OCI-LY7 (cell line): ENCODE measurements around the gene SPECC1L. TPM values are rescaled to one million over a fixed set of nuclear protein-coding genes. Genes with fewer than 3 reads are reported as not detected.

Experiments used
- BruUV-seq: library from RNA; stranded (reverse); fragments of 400-500 nt; replicated peaks from 2 replicates; lab custom pipeline; 2021; lab: Mats Ljungman, UMichigan
- CTCF ChIA-PET: fragments of 300-600 bp; sonication (Branson Sonifier 250); formaldehyde crosslinking; loops from one replicate; lab custom pipeline; 2022; ENCODE audit warnings: antibody characterized with exemption; ENCODE audit not compliant: unreplicated experiment; lab: Charles Lee
- POLR2A ChIA-PET: fragments of 300-600 bp; sonication (Branson Sonifier 250); formaldehyde crosslinking; loops from one replicate; lab custom pipeline; 2022; ENCODE audit warnings: antibody characterized with exemption; lab: Charles Lee
- DNase-seq: peaks from one replicate; pipeline ENCODE4 v3.0.0-alpha.2; 2015; ENCODE audit warnings: low spot score
- H2AFZ ChIP-seq: fragments of 200-600 bp; sonication (generic), shearing (Covaris generic); 2 replicates; pipeline ENCODE4 v1.6.1; 2014; ENCODE audit warnings: mild to moderate bottlenecking, antibody characterized with exemption, low read length, moderate library complexity
- H3K27ac ChIP-seq: fragments of 200-600 bp; sonication (generic); 2 replicates; pipeline ENCODE4 v1.5.1; 2014; ENCODE audit warnings: mixed run types, low read depth, mild to moderate bottlenecking, moderate library complexity, low read length, inconsistent platforms; ENCODE audit not compliant: poor library complexity, severe bottlenecking
- H3K36me3 ChIP-seq: fragments of 200-600 bp; sonication (generic); 2 replicates; pipeline ENCODE4 v1.6.1; 2014; ENCODE audit warnings: mild to moderate bottlenecking, antibody characterized with exemption, low read length, moderate library complexity, mixed read lengths; ENCODE audit not compliant: insufficient read depth
- H3K4me1 ChIP-seq: fragments of 200-600 bp; sonication (generic); 2 replicates; pipeline ENCODE4 v1.5.1; 2014; ENCODE audit warnings: mild to moderate bottlenecking, low read length; ENCODE audit not compliant: insufficient read depth, poor library complexity, severe bottlenecking
- H3K4me2 ChIP-seq: fragments of 200-600 bp; sonication (generic); 2 replicates; pipeline ENCODE4 v1.6.1; 2014; ENCODE audit warnings: mild to moderate bottlenecking, low read length
- H3K4me3 ChIP-seq: fragments of 200-600 bp; sonication (generic); 2 replicates; pipeline ENCODE4 v1.5.1; 2014; ENCODE audit warnings: mild to moderate bottlenecking, low read depth, low read length; ENCODE audit not compliant: poor library complexity, severe bottlenecking
- H3K79me2 ChIP-seq: fragments of 200-600 bp; sonication (generic); 2 replicates; pipeline ENCODE4 v1.6.1; 2016; ENCODE audit warnings: low read depth, mild to moderate bottlenecking, low read length, moderate library complexity, mixed read lengths; ENCODE audit not compliant: insufficient read depth
- H3K9me2 ChIP-seq: fragments of 200-600 bp; sonication (generic); 2 replicates; pipeline ENCODE4 v1.6.1; 2016; ENCODE audit warnings: mild to moderate bottlenecking, low read length, mixed read lengths; ENCODE audit not compliant: insufficient read depth
- H3K9me3 ChIP-seq: fragments of 200-600 bp; sonication (generic); 2 replicates; pipeline ENCODE4 v1.6.1; 2014; ENCODE audit warnings: mild to moderate bottlenecking, mixed run types, low read length, mixed read lengths
- H4K20me1 ChIP-seq: fragments of 200-600 bp; sonication (generic); 2 replicates; pipeline ENCODE4 v1.6.1; 2014; ENCODE audit warnings: mild to moderate bottlenecking, antibody characterized with exemption, low read length, moderate library complexity, mixed read lengths; ENCODE audit not compliant: insufficient read depth
- CTCF ChIP-seq: fragments of 200-600 bp; sonication (generic); conservative IDR thresholded peaks from 2 replicates; pipeline ENCODE4 v1.5.1; 2014; ENCODE audit warnings: mild to moderate bottlenecking, antibody characterized with exemption, low read length, moderate library complexity, mixed read lengths
- EZH2phosphoT487 ChIP-seq: fragments of 200-600 bp; sonication (generic); IDR thresholded peaks from 2 replicates; pipeline ENCODE4 v1.6.1; 2018; ENCODE audit warnings: low read depth, borderline replicate concordance, mild to moderate bottlenecking, mixed run types, antibody characterized with exemption, low read length, moderate library complexity, mixed read lengths
- intact Hi-C: fragments of 100-400 bp; cut with micrococcal nuclease; formaldehyde crosslinking; loops from one replicate; pipeline ENCODE4 v1.10.0; 2022; ENCODE audit not compliant: unreplicated experiment
- total RNA-seq, 2 experiments: library from RNA; depleted of rRNA in 1 of 2; stranded (reverse); fragments of >200 nt in 1 of 2; shearing (Covaris generic) in 1 of 2; gene quantifications; 2 replicates each; pipeline ENCODE4 v1.2.3, GENCODE V29; 2014 to 2022

The SPECC1L gene
- total RNA-seq, 2 experiments from 2014 or later: 47.0 to 66.2 TPM

GRCh38 chr22:24446260-24446611, 175.6 kb downstream of the SPECC1L start:
- ChIA-PET CTCF (no interaction called here), POLR2A (no interaction called here)
- no peak for DNase-seq

GRCh38 chr22:24450610-24451009, 180.0 kb downstream of the SPECC1L start:
- H3K36me3 ChIP-seq: peaks cover 4% of the 10 kb centered on the region; the same call in 1 of the 2 replicates
- peak; percentile 57 for DNase-seq
- H3K4me1 ChIP-seq: peaks cover 13% of the 10 kb centered on the region
- no peaks in the 10 kb centered on the region for H4K20me1 ChIP-seq
- BruUV-seq: no TSS peak
- ChIA-PET POLR2A (interaction anchor here (0.6 kb wide), 1 partner anchor 1181 kb away, joined by 4 read pairs; no protein-coding TSS in a partner anchor), CTCF (interaction anchor here (0.6 to 1.1 kb wide), 2 partner anchors 15 to 51 kb away, joined by 3 to 9 read pairs; no protein-coding TSS in a partner anchor)
- intact Hi-C loops: no loop called here
- no peak overlapping the region for H3K4me3 ChIP-seq
- H3K9me3 ChIP-seq: peaks cover 14% of the 10 kb centered on the region; the same call in 1 of the 2 replicates
- H3K27ac ChIP-seq: no peak overlapping the region
- H3K9me2 ChIP-seq: no peaks in the 10 kb centered on the region
- no peak for TF ChIP-seq CTCF
- no peaks in the 10 kb centered on the region for H3K79me2 ChIP-seq
- 0 out of 2 replicates have a peak overlapping the region, but pooled peaks have one; percentile 16 for H3K4me2 ChIP-seq
- H2AFZ ChIP-seq: no peak overlapping the region

More at GRCh38 chr22:24446260-24446611, 175.6 kb downstream of the SPECC1L start:
- Histone ChIP-seq H3K4me1 (peaks cover 13% of the 10 kb centered on the region), H4K20me1 (no peaks in the 10 kb centered on the region), H3K9me3 (peaks cover 4% of the 10 kb centered on the region; the same call in 1 of the 2 replicates), H3K79me2 (no peaks in the 10 kb centered on the region), H3K4me3 (no peak overlapping the region), H3K4me2 (no peak overlapping the region), H3K36me3 (peaks cover 36% of the 10 kb centered on the region), H3K9me2 (no peaks in the 10 kb centered on the region), H2AFZ (no peak overlapping the region), H3K27ac (no peak overlapping the region)
- no peak for TF ChIP-seq EZH2phosphoT487
- no peak for TF ChIP-seq CTCF
- BruUV-seq: no TSS peak
- intact Hi-C loops: no loop called here

GRCh38 chr22:24451162-24451561, 180.5 kb downstream of the SPECC1L start:
- intact Hi-C loops: no loop called here
- TF ChIP-seq CTCF: no peak
- TF ChIP-seq EZH2phosphoT487: no peak
- CTCF ChIA-PET: interaction anchor here (1.1 kb wide), 1 partner anchor 16 kb away, joined by 3 read pairs; no protein-coding TSS in a partner anchor

More at GRCh38 chr22:24451162-24451561, 180.5 kb downstream of the SPECC1L start:
- Histone ChIP-seq H3K4me2 (no peak overlapping the region), H3K79me2 (no peaks in the 10 kb centered on the region), H3K9me3 (peaks cover 14% of the 10 kb centered on the region; the same call in 1 of the 2 replicates), H3K4me3 (no peak overlapping the region), H3K4me1 (peaks cover 13% of the 10 kb centered on the region), H4K20me1 (no peaks in the 10 kb centered on the region), H3K9me2 (no peaks in the 10 kb centered on the region), H2AFZ (no peak overlapping the region), H3K36me3 (peaks cover 4% of the 10 kb centered on the region; the same call in 1 of the 2 replicates), H3K27ac (no peak overlapping the region)
- POLR2A ChIA-PET: no interaction called here
- no TSS peak for BruUV-seq
- no peak for DNase-seq
